HFF-Myc (cell line): ENCODE results near the gene CHAD.

ENCODE experiments used
- DNase-seq: peaks from one replicate; pipeline ENCODE4 v3.0.0-alpha.2; 2011; ENCODE audit warnings: low read depth; ENCODE audit errors: extremely low read depth
- H3K4me3 ChIP-seq: replicated peaks from 2 replicates; pipeline ENCODE4 v1.5.1; 2011; ENCODE audit warnings: low read depth, mild to moderate bottlenecking, control low read depth, low read length
- TF ChIP-seq, protein P1 (sequence below): IDR thresholded peaks from 2 replicates; pipeline ENCODE4 v1.5.1; 2012; ENCODE audit warnings: mild to moderate bottlenecking, low read depth, low read length, control low read depth; ENCODE audit errors: missing control alignments

CHAD gene

DNA sequence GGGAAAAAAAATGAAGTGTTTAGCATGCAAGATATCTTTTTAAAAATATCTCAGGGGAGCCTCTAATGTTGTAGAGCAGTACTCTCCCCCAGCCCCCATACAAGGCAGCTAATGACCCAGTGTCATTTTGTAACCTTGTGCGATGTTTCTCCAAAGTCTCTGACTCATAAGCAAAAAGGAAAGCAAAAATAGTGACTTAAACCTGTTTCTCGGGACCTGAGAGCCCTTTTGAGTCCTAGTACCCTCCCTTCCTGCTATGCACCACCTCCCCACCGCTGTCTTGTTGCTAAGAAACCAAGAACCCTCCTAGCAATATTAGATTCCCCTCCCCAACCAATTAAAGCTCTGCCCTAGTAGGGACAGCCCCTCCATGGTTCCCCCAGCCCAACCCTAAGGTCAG, 42.4 kb upstream of the CHAD start:
- TF ChIP-seq, protein P1, sequence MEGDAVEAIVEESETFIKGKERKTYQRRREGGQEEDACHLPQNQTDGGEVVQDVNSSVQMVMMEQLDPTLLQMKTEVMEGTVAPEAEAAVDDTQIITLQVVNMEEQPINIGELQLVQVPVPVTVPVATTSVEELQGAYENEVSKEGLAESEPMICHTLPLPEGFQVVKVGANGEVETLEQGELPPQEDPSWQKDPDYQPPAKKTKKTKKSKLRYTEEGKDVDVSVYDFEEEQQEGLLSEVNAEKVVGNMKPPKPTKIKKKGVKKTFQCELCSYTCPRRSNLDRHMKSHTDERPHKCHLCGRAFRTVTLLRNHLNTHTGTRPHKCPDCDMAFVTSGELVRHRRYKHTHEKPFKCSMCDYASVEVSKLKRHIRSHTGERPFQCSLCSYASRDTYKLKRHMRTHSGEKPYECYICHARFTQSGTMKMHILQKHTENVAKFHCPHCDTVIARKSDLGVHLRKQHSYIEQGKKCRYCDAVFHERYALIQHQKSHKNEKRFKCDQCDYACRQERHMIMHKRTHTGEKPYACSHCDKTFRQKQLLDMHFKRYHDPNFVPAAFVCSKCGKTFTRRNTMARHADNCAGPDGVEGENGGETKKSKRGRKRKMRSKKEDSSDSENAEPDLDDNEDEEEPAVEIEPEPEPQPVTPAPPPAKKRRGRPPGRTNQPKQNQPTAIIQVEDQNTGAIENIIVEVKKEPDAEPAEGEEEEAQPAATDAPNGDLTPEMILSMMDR, result no peak
- DNase-seq, result no peak
- H3K4me3 ChIP-seq, result no peak overlapping the region

DNA sequence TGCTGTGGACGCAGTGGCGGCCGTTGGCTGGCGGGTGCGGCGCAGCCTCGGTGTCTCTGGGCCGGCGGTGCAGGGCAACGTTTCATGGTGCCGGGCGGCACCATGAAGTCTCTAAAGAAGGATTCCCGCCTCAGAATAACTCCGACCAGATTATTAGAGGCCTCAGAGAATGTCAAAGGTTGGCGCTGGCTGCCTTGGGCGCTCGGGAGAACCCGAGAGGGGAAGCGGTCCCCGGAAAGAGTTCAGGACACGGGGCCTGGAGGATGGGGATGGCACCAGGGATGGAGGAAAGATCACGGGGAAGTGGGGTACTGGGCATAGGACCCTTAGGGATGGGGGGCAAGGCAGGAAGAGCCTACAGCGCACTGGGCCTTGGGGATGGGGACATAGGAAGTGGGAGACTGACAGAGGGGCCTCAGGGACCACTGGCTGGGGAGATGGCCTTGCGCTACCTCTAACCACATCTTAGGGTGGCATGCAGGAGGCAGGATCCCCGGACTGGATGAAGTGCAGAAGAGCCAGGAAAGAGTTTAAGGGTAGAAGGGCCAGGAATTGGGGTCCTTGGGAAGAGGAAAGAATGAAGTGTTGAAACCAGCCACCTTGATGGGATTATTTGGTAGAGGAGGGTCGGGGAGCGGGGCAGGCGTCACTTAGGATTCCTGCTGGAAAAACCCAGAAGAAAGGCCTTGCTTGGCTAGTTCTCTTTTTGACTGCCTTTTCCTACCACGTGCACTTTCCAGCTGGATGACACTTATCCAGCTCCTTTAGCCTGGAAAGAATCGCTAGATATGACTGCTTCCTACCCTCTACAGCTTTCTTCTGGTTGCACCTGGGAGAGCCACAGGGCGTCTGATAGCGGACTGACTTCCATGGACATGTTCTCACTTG, 40.1 kb upstream of the CHAD start:
- DNase-seq, result no peak
- peak overlapping the region; percentile 44 for H3K4me3 ChIP-seq
- TF ChIP-seq, protein P1, result no peak

DNA sequence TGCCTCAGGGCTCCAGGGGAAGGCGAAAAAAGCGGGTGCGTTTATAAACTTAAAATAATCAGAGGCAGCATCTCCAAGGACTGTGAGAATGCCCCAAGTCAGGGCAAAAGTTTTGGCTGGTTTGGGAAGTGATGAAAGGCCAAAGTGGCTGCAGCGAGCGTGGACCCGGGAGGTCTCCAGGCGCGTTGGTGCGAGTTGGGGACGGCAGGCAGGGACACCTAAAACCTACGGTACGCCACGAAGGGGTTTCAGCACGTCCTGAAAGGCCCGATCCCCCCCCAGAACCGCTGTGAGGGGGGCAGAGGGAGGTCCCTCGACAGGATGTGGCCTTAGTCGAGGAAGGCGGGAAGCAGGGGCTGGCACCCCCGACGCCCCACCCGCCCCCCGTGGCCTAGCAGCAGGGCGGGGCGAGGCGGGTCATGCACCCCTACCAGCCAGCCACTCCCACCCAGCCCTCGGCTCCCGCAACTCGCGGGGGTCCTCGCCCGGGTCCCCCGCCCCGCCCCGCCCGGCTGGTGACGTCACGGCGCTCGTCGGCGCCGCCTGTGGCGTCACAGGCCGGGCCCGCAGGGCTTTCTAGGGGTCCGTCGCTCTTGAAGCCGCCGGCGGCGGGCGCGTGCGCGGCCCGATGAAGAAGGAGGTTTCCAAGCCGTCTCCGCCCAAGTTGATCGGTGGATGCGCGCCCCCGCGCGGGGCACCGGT, 39.3 kb upstream of the CHAD start, which contains the start of gene MYCBPAP:
Gene MYCBPAP (plus strand): TSS at position 569 of the 702 bp plus-strand sequence. CDS start 236 bp downstream, outside the sequence.
- no peak for DNase-seq
- TF ChIP-seq, protein P1, result no peak
- peak within 1 kb of the TSS; percentile 44 for H3K4me3 ChIP-seq

DNA sequence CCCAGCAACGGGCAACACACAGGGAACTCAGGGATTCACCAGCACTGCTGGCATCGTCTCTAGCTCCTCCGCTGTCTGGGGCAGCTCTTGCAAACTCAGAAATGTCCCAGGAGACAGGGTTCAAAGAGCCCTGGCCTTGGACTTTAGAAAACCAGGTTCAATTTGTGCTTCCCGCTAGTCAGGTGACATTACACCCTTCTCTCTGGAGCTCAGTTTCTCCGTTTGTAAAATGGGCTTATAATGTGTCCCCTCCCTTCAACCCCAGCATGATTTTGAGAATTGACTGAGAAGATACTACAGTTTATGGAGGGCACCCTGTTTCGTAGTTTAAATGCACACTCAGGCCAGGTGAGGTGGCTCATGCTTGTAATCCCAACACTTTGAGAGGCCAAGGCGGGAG, 37.6 kb upstream of the CHAD start:
- TF ChIP-seq, protein P1, result no peak
- DNase-seq, result no peak
- no peak overlapping the region for H3K4me3 ChIP-seq

DNA sequence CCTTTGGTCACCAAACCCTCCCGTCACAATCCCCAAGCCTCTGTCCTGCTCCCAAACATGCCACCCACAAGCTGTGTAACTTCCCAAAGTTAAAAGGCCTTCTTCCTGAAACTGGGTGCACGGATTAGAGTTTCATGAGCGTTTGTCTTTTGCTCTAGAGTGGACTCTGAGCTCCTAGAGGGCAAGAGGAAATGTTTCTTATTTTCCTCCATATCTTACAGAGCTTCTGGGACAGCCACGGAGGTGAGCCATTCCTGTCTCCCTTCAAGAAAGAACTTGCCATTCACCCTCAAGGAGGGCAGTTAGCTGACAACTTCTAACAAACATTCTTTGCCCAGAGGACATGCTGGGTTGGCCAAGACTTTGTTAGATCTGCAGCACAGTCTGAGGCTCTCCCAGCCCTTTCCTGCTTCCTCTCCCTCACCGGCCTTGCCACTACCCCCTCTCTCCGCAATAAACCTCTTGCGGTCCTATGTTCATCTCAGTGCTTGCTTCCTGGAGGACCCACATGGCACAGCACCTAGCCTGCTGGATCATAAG, 37.0 kb upstream of the CHAD start:
- no peak overlapping the region for H3K4me3 ChIP-seq
- DNase-seq, result no peak
- TF ChIP-seq, protein P1, result no peak

DNA sequence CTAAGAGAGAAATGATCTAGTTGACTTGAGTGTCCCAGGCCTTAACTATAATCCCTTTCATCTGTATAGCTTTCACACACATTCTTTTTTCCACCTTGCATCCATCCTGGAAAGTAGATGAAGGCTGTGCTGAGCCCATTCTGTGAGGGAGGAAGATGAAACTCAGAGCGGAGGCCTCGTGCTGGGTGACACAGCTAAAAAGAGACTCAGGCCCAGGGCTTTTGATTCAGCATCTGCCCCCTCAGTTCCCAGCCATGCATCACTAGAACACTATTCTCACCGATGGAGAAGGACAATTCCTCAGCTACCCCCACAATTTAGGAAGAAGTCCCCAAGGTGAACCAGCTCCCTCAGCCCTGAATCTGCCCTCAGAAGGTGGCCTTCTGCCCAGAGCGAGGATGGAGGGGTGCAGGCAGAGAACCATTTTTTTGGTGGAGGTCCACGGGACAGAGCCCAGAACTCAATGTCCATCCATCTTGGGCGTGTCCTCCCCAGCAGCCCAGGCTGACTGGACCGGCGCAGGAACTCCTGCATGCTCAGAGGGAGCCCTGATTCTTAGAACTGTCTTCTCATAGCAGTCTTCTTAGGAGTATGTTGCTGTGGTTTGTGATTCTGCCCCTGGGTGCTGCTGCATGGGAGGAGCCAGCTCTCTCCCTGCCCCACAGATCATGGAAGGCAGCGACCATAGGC, 33.8 kb upstream of the CHAD start:
- TF ChIP-seq, protein P1, result no peak
- no peak for DNase-seq
- no peak overlapping the region for H3K4me3 ChIP-seq
